T-helper 2 cell (primary cell): ENCODE data around the gene SLC25A5.
"Not testable (repeated sequence)": the region's sequence is repeated elsewhere in the genome, so short reads cannot be mapped to it uniquely, and the experiment has no call there.

Experiments used
- DNase-seq, 5 experiments: peaks; one replicate each; pipeline versions ENCODE4 v3.0.0 to v3.0.0-alpha.2; 2012 to 2022
- total RNA-seq, 2 donors: gene quantifications; one replicate each; lab custom pipeline; 2026; lab: John Stamatoyannopoulos, UW

Gene SLC25A5
- 128 to 148 reads per million in 2 donors for total RNA-seq

- peak; percentile 68 to 92 (median 75) for DNase-seq
These were observed at the start of gene SLC25A5 for GRCh38 chrX:119467842-119468550. TSS of gene SLC25A5 (plus strand) at chrX:119468444. CDS start at chrX:119468516, 72 bp downstream.

- no peak for DNase-seq
These were observed 49.1 kb upstream of the SLC25A5 start for GRCh38 chrX:119419146-119419545.

- DNase-seq = no peak
These were observed 48.3 kb upstream of the SLC25A5 start for GRCh38 chrX:119419898-119420297.

- no peak for DNase-seq
These were observed 47.1 kb upstream of the SLC25A5 start for GRCh38 chrX:119421016-119421705.

GRCh38 chrX:119423631-119424030 is 44.6 kb upstream of the SLC25A5 start:
- peak in 1 of 5 experiments; percentile 9 for DNase-seq

GRCh38 chrX:119424999-119425398 is 43.2 kb upstream of the SLC25A5 start:
- DNase-seq = no peak

- peak in 1 of 5 experiments; percentile 17 for DNase-seq
These were observed 41.0 kb upstream of the SLC25A5 start for GRCh38 chrX:119427024-119427794.

- DNase-seq = no peak
These were observed 40.5 kb upstream of the SLC25A5 start for GRCh38 chrX:119427795-119428185.

GRCh38 chrX:119429471-119429870 is 38.8 kb upstream of the SLC25A5 start:
- DNase-seq = no peak

GRCh38 chrX:119441295-119441694 is 26.9 kb upstream of the SLC25A5 start:
- not testable (repeated sequence) for DNase-seq

GRCh38 chrX:119442286-119442685 is 26.0 kb upstream of the SLC25A5 start:
- no peak for DNase-seq

GRCh38 chrX:119453202-119453601 is 15.0 kb upstream of the SLC25A5 start:
- DNase-seq = no peak

GRCh38 chrX:119455264-119455663 is 13.0 kb upstream of the SLC25A5 start:
- DNase-seq = no peak

- no peak for DNase-seq
These were observed 9.1 kb upstream of the SLC25A5 start for GRCh38 chrX:119459181-119459580.

- DNase-seq = no peak
These were observed 2.7 kb upstream of the SLC25A5 start for GRCh38 chrX:119465555-119465954.

- DNase-seq = no peak
These were observed 1.3 kb upstream of the SLC25A5 start for GRCh38 chrX:119466970-119467369.

- no peak for DNase-seq
These were observed 811 bp upstream of the SLC25A5 start for GRCh38 chrX:119467433-119467832.

GRCh38 chrX:119468551-119469312 is 488 bp downstream of the SLC25A5 start:
- peak; percentile 77 to 90 (median 81) for DNase-seq

GRCh38 chrX:119469313-119469635 is 1.0 kb downstream of the SLC25A5 start:
- DNase-seq = no peak

GRCh38 chrX:119474615-119475388 is 6.6 kb downstream of the SLC25A5 start:
- DNase-seq = no peak

GRCh38 chrX:119475389-119476101 is 7.3 kb downstream of the SLC25A5 start:
- DNase-seq = peak in 1 of 5 experiments; percentile 4
